ENCODE results near the gene ZNF100. TPM values are rescaled to one million over a fixed set of nuclear protein-coding genes. Genes with fewer than 3 reads are reported as not detected.

The ZNF100 gene
- total and polyA plus RNA-seq, 9 of the 15 experiments (the other 6 are each of a cell fraction or from before 2014, with no cell fraction given), result 4.5 to 27.2 (median 19.6) TPM

DNA sequence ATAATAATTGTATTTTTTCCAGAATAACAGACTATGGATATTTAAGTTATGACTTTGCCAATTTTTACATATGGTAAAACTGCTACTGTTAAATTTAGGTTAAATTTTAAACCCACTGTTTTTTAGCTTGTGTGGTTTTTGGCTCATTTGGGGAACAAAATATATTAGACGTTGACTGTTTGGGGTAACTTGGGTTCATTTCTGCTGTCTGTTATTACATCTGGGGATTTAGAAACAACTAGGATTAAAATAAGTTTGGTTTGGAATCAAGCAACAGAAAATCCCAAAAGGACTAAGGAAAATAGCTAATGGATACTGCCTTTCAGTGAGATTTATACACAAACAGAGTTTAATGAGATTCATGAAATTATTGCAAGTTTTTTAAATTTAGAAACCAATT, 92.9 kb downstream of the ZNF100 start:
- Histone ChIP-seq H3K9me1 (ENCODE audit: control insufficient read depth, insufficient read depth, low read length) (no peaks in the 10 kb centered on the region), H3K4me1 (replicated peaks in 1 of 2; ENCODE audit: control insufficient read depth in 2 of 2, insufficient read depth in 2 of 2, low read length in 2 of 2) (peaks cover 0 to 5% of the 10 kb centered on the region in 2 experiments; a peak in 1 of 5 replicates), H4K20me1 (replicated peaks; ENCODE audit: control insufficient read depth, insufficient read depth, low read length) (no peaks in the 10 kb centered on the region), H3K27me3 (ENCODE audit: control insufficient read depth in 2 of 2, insufficient read depth in 2 of 2, low read length in 2 of 2) (no peaks in the 10 kb centered on the region), H3K4me3 (no peak overlapping the region), H2AFZ (ENCODE audit: low read depth, low read length) (no peak overlapping the region), H3K36me3 (ENCODE audit: control insufficient read depth, insufficient read depth, low read length) (no peaks in the 10 kb centered on the region), H3K9ac (ENCODE audit: insufficient read depth in 1 of 2, low read depth in 2 of 2, low read length in 2 of 2) (no peak overlapping the region), H3K79me2 (ENCODE audit: control insufficient read depth, insufficient read depth, low read length) (no peaks in the 10 kb centered on the region), H3K4me2 (ENCODE audit: insufficient read depth, low read length) (no peak overlapping the region), H3K9me3 (replicated peaks; ENCODE audit: control insufficient read depth, insufficient read depth, low read depth, low read length) (no peaks in the 10 kb centered on the region), H3K27ac (ENCODE audit: extremely low read depth, low read depth, low read length) (no peak overlapping the region)
- ChIA-PET POLR2A (no interaction called here), CTCF (ENCODE audit: low intra/inter-chr PET ratio) (no interaction called here)
- no TSS peak for BruUV-seq (replicated peaks)
- ATAC-seq (no peak), DNase-seq (ENCODE audit: extremely low read depth in 1 of 4, low spot score in 3 of 4) (no peak), FAIRE-seq (no peak)
- in situ Hi-C loops (cut with MboI), result no loop called here
- 40% methylated on average over 1 of the region's 1 CpG for WGBS (ENCODE audit: insufficient coverage, low coverage, missing lambda C conversion rate)
- TF ChIP-seq SLC30A9 (CRISPR knock-in tag; IDR thresholded peaks at IDR 0.05), result no peak
- no peak for TF ChIP-seq ZNF584 (CRISPR knock-in tag; IDR thresholded peaks at IDR 0.05; ENCODE audit: low read depth)
- TF ChIP-seq HINFP (tag; conservative IDR thresholded peaks at IDR 0.05; ENCODE audit: low read depth), result no peak
- TF ChIP-seq, protein P1, sequence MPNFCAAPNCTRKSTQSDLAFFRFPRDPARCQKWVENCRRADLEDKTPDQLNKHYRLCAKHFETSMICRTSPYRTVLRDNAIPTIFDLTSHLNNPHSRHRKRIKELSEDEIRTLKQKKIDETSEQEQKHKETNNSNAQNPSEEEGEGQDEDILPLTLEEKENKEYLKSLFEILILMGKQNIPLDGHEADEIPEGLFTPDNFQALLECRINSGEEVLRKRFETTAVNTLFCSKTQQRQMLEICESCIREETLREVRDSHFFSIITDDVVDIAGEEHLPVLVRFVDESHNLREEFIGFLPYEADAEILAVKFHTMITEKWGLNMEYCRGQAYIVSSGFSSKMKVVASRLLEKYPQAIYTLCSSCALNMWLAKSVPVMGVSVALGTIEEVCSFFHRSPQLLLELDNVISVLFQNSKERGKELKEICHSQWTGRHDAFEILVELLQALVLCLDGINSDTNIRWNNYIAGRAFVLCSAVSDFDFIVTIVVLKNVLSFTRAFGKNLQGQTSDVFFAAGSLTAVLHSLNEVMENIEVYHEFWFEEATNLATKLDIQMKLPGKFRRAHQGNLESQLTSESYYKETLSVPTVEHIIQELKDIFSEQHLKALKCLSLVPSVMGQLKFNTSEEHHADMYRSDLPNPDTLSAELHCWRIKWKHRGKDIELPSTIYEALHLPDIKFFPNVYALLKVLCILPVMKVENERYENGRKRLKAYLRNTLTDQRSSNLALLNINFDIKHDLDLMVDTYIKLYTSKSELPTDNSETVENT (CRISPR knock-in tag; IDR thresholded peaks at IDR 0.05), result no peak
- no peak for TF ChIP-seq E2F5 (CRISPR knock-in tag; IDR thresholded peaks at IDR 0.05)
- intact Hi-C loops (cut with micrococcal nuclease), result no loop called here

All from K562 (cell line).